Measurements from ENCODE around the gene SPRR5.

GRCh38 chr1:152902636-152903035 is 44.4 kb upstream of the SPRR5 start:
- TF ChIP-seq CTCF (IDR thresholded peaks at IDR 0.05; ENCODE audit: insufficient read depth, low read depth, low read length) (no peak), EZH2 (IDR thresholded peaks at IDR 0.05; ENCODE audit: insufficient read depth, low read length) (no peak)
